Activated B cell treated with CpG ODN at 0.5 μM for 24 hours (primary cell): ENCODE data around the gene INHBC. TPM values are rescaled to one million over a fixed set of nuclear protein-coding genes. Genes with fewer than 3 reads are reported as not detected.

Experiments used
- total RNA-seq: library from RNA; stranded (reverse); gene quantifications from 2 replicates; pipeline ENCODE4 v1.2.3, GENCODE V29; 2022

INHBC gene
- total RNA-seq, 1 donor from 2014 or later: not detected

Other genes with a start within 250 kb of the INHBC start
- 3.4 and 3.5 TPM in 2 replicates for gene NXPH4, start 218.0 kb upstream of the INHBC start, total RNA-seq
- 268 and 270 TPM in 2 replicates for gene SHMT2, start 205.1 kb upstream of the INHBC start, total RNA-seq
- 4.6 and 5.5 TPM in 2 replicates for gene STAC3, start 183.6 kb upstream of the INHBC start, total RNA-seq
- gene R3HDM2, start 3.7 kb upstream of the INHBC start, total RNA-seq: 74.2 and 75.6 TPM in 2 replicates
- gene INHBE, start 20.5 kb downstream of the INHBC start, total RNA-seq: 0.07 and 0.29 TPM in 2 replicates
- gene GLI1, start 25.0 kb downstream of the INHBC start, total RNA-seq: 0.51 and 1.3 TPM in 2 replicates
- 98.8 and 104 TPM in 2 replicates for gene ARHGAP9, start 45.1 kb downstream of the INHBC start, total RNA-seq
- 368 and 425 TPM in 2 replicates for gene MARS1, start 53.3 kb downstream of the INHBC start, total RNA-seq
- 30.5 and 34.3 TPM in 2 replicates for gene DDIT3, start 85.7 kb downstream of the INHBC start, total RNA-seq
- gene MBD6, start 88.0 kb downstream of the INHBC start, total RNA-seq: 96.0 and 105 TPM in 2 replicates
- gene DCTN2, start 112.4 kb downstream of the INHBC start, total RNA-seq: 83.3 and 91.8 TPM in 2 replicates
- gene KIF5A, start 115.3 kb downstream of the INHBC start, total RNA-seq: 0.13 and 0.15 TPM in 2 replicates
- 16.5 and 17.9 TPM in 2 replicates for gene PIP4K2C, start 156.4 kb downstream of the INHBC start, total RNA-seq
- 3.7 and 3.9 TPM in 2 replicates for gene DTX3, start 170.0 kb downstream of the INHBC start, total RNA-seq
- not detected in 2 replicates for gene ARHGEF25, start 176.7 kb downstream of the INHBC start, total RNA-seq
- gene B4GALNT1, start 198.4 kb downstream of the INHBC start, total RNA-seq: 0.31 and 0.51 TPM in 2 replicates